Inflammatory macrophage treated with lipopolysaccharide for 4 hours (primary cell): ENCODE data around the gene DENND1B.
A peak's percentile ranks its signal among the peaks of the same experiment; 100 is the strongest.
"Not testable (repeated sequence)": the region's sequence is repeated elsewhere in the genome, so short reads cannot be mapped to it uniquely, and the experiment has no call there.

ENCODE experiments used
- DNase-seq: peaks from one replicate; pipeline ENCODE4 v3.0.0-alpha.2; 2020

The DENND1B gene

GRCh38 chr1:197620714-197621163 is 154.5 kb downstream of the DENND1B start:
- DNase-seq: no peak

- peak; percentile 27 for DNase-seq
These were observed 156.2 kb downstream of the DENND1B start for GRCh38 chr1:197619008-197619640.

GRCh38 chr1:197618061-197618460 is 157.2 kb downstream of the DENND1B start:
- no peak for DNase-seq

GRCh38 chr1:197615693-197616011 is 159.6 kb downstream of the DENND1B start:
- DNase-seq: no peak

- DNase-seq: peak; percentile 45
These were observed 160.2 kb downstream of the DENND1B start for GRCh38 chr1:197614916-197615692.

- DNase-seq: no peak
These were observed 169.0 kb downstream of the DENND1B start for GRCh38 chr1:197606168-197606845.

- no peak for DNase-seq
These were observed 171.0 kb downstream of the DENND1B start for GRCh38 chr1:197604302-197604701.

GRCh38 chr1:197600751-197601150 is 174.5 kb downstream of the DENND1B start:
- no peak for DNase-seq

- DNase-seq: no peak
These were observed 175.5 kb downstream of the DENND1B start for GRCh38 chr1:197599789-197600188.

- DNase-seq: no peak
These were observed 176.3 kb downstream of the DENND1B start for GRCh38 chr1:197598935-197599334.

- DNase-seq: no peak
These were observed 179.9 kb downstream of the DENND1B start for GRCh38 chr1:197595304-197595904.

GRCh38 chr1:197590687-197591086 is 184.6 kb downstream of the DENND1B start:
- no peak for DNase-seq

- DNase-seq: no peak
These were observed 189.5 kb downstream of the DENND1B start for GRCh38 chr1:197585809-197586208.

GRCh38 chr1:197577580-197577979 is 197.7 kb downstream of the DENND1B start:
- DNase-seq: no peak

GRCh38 chr1:197575531-197575930 is 199.7 kb downstream of the DENND1B start:
- not testable (repeated sequence) for DNase-seq

- no peak for DNase-seq
These were observed 203.1 kb downstream of the DENND1B start for GRCh38 chr1:197572169-197572568.

- no peak for DNase-seq
These were observed 207.8 kb downstream of the DENND1B start for GRCh38 chr1:197567442-197567841.

GRCh38 chr1:197561041-197561440 is 214.2 kb downstream of the DENND1B start:
- DNase-seq: no peak

- no peak for DNase-seq
These were observed 215.6 kb downstream of the DENND1B start for GRCh38 chr1:197559655-197560054.

- no peak for DNase-seq
These were observed 216.0 kb downstream of the DENND1B start for GRCh38 chr1:197559244-197559643.

- no peak for DNase-seq
These were observed 218.0 kb downstream of the DENND1B start for GRCh38 chr1:197557302-197557701.

GRCh38 chr1:197553281-197553680 is 222.0 kb downstream of the DENND1B start:
- no peak for DNase-seq

- DNase-seq: no peak
These were observed 228.3 kb downstream of the DENND1B start for GRCh38 chr1:197546989-197547388.

- no peak for DNase-seq
These were observed 230.7 kb downstream of the DENND1B start for GRCh38 chr1:197544553-197544952.
